ENCODE results near the gene NBEAL1.

GRCh38 chr2:203043226-203043625 is 28.6 kb downstream of the NBEAL1 start:
- no peak for TF ChIP-seq CTCF (IDR thresholded peaks at IDR 0.05 in 4 of 5, conservative IDR thresholded peaks at IDR 0.05 in 1 of 5)
- TF ChIP-seq POLR2A (IDR thresholded peaks at IDR 0.05) = no peak
